ENCODE measurements around the gene PFKFB2. TPM values are rescaled to one million over a fixed set of nuclear protein-coding genes. Genes with fewer than 3 reads are reported as not detected.

Gene PFKFB2
- total and polyA plus RNA-seq, 4 donors: 1.5 to 5.9 (median 3.0) TPM

- Histone ChIP-seq H3K9ac (ENCODE audit: low read depth in 1 of 2, low read length in 2 of 2) (no peak overlapping the region), H3K27ac (ENCODE audit: low read depth in 1 of 2, low read length in 2 of 2) (no peak overlapping the region), H3K27me3 (ENCODE audit: control insufficient read depth in 4 of 4, insufficient read depth in 4 of 4, low read length in 3 of 4) (no peaks in the 10 kb centered on the region), H3K4me3 (ENCODE audit: low read depth in 1 of 3, low read length in 3 of 3) (no peak overlapping the region), H3K4me1 (ENCODE audit: control insufficient read depth in 4 of 4, insufficient read depth in 4 of 4, low read length in 3 of 4) (peaks cover 3 to 32% (median 19%) of the 10 kb centered on the region in 4 donors), H3K36me3 (ENCODE audit: control insufficient read depth in 4 of 4, insufficient read depth in 3 of 4, low read depth in 1 of 4, low read length in 3 of 4) (no peaks in the 10 kb centered on the region), H3K9me3 (ENCODE audit: control insufficient read depth in 4 of 4, low read length in 3 of 4) (no peaks in the 10 kb centered on the region)
- TF ChIP-seq SP1 (IDR thresholded peaks at IDR 0.05) (no peak), RXRA (IDR thresholded peaks at IDR 0.05) (no peak), CTCF (IDR thresholded peaks at IDR 0.05; ENCODE audit: low read depth, low read length, missing input control) (no peak), MAX (IDR thresholded peaks at IDR 0.05) (no peak)
- 73% methylated on average over 2 of the region's 2 CpGs for WGBS
- no peak for DNase-seq (ENCODE audit: low spot score)
These were observed 31.2 kb downstream of the PFKFB2 start for GRCh38 chr1:207084232-207084631.

- no peak overlapping the region for H3K27ac ChIP-seq (ENCODE audit: low read depth in 1 of 2, low read length in 2 of 2)
These were observed 31.7 kb downstream of the PFKFB2 start for GRCh38 chr1:207084701-207085180.

More at GRCh38 chr1:207084701-207085180, 31.7 kb downstream of the PFKFB2 start:
- TF ChIP-seq ATF3 (IDR thresholded peaks at IDR 0.05): no peak
- no peak for TF ChIP-seq REST (IDR thresholded peaks at IDR 0.05)
- no peak for TF ChIP-seq TAF1 (conservative IDR thresholded peaks at IDR 0.05)
- TF ChIP-seq EGR1 (IDR thresholded peaks at IDR 0.05; ENCODE audit: low read depth in 2 of 2): no peak
- no peak for TF ChIP-seq NR2F2 (IDR thresholded peaks at IDR 0.05)
- peak; percentile 34 for TF ChIP-seq YY1 (IDR thresholded peaks at IDR 0.05)
- peak in 1 of 2 donors; percentile 7 for TF ChIP-seq HNF4A (conservative IDR thresholded peaks at IDR 0.05)
- no peak for TF ChIP-seq HNF4G (IDR thresholded peaks at IDR 0.05)
- no peak for TF ChIP-seq RXRA (IDR thresholded peaks at IDR 0.05)
- TF ChIP-seq FOXA2 (IDR thresholded peaks at IDR 0.05): no peak
- TF ChIP-seq JUND (IDR thresholded peaks at IDR 0.05): no peak
- TF ChIP-seq FOXA1 (IDR thresholded peaks at IDR 0.05): no peak
- TF ChIP-seq SP1 (IDR thresholded peaks at IDR 0.05): peak; percentile 9
- TF ChIP-seq GABPA (IDR thresholded peaks at IDR 0.05 in 1 of 2, conservative IDR thresholded peaks at IDR 0.05 in 1 of 2): no peak
- TF ChIP-seq RAD21 (IDR thresholded peaks at IDR 0.05): peak; percentile 84 to 90
- TF ChIP-seq ZBTB33 (IDR thresholded peaks at IDR 0.05): no peak
- TF ChIP-seq MAX (IDR thresholded peaks at IDR 0.05): no peak
- TF ChIP-seq CTCF (IDR thresholded peaks at IDR 0.05; ENCODE audit: low read depth, low read length, missing input control): peak; percentile 69
- Histone ChIP-seq H3K36me3 (ENCODE audit: control insufficient read depth in 4 of 4, insufficient read depth in 3 of 4, low read depth in 1 of 4, low read length in 3 of 4) (no peaks in the 10 kb centered on the region), H3K27me3 (ENCODE audit: control insufficient read depth in 4 of 4, insufficient read depth in 4 of 4, low read length in 3 of 4) (no peaks in the 10 kb centered on the region), H3K9me3 (ENCODE audit: control insufficient read depth in 4 of 4, low read length in 3 of 4) (no peaks in the 10 kb centered on the region), H3K4me1 (ENCODE audit: control insufficient read depth in 4 of 4, insufficient read depth in 4 of 4, low read length in 3 of 4) (peaks cover 3 to 32% (median 19%) of the 10 kb centered on the region in 4 donors), H3K9ac (ENCODE audit: low read depth in 1 of 2, low read length in 2 of 2) (no peak overlapping the region), H3K4me3 (ENCODE audit: low read depth in 1 of 3, low read length in 3 of 3) (no peak overlapping the region)
- peak; percentile 57 for DNase-seq (ENCODE audit: low spot score)
- WGBS: 22% methylated on average over 8 of the region's 8 CpGs
